Testis (tissue), 2 donors: ENCODE measurements around the gene PILRB.

Experiments
- POLR2A ChIP-seq: fragments of 450-650 bp; IDR thresholded peaks from one replicate; pipeline ENCODE4 v1.6.1; 2017; ENCODE audit warnings: antibody characterized with exemption, mild to moderate bottlenecking, moderate library complexity
- TF ChIP-seq, protein P1 (sequence below), 3 experiments: fragments of 450-650 bp in 2 of 3; fragments of 200-600 bp in 1 of 3; sonication (generic) in 1 of 3; IDR thresholded peaks; one replicate each; pipeline ENCODE4 v1.5.1; 2016 to 2019; ENCODE audit warnings: antibody characterized with exemption in 3 of 3, mild to moderate bottlenecking in 2 of 3, moderate library complexity in 1 of 3

DNA sequence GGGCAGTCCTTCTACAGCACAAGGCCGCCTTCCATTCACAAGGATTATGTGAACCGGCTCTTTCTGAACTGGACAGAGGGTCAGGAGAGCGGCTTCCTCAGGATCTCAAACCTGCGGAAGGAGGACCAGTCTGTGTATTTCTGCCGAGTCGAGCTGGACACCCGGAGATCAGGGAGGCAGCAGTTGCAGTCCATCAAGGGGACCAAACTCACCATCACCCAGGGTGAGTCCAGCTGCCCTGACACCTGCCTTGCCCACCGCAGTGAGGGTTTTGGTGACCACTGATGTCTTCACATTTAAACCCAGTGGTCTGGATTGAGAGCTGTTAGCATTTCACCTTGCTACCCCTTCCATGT lies 918 bp downstream of the PILRB start:
- TF ChIP-seq, protein P1, sequence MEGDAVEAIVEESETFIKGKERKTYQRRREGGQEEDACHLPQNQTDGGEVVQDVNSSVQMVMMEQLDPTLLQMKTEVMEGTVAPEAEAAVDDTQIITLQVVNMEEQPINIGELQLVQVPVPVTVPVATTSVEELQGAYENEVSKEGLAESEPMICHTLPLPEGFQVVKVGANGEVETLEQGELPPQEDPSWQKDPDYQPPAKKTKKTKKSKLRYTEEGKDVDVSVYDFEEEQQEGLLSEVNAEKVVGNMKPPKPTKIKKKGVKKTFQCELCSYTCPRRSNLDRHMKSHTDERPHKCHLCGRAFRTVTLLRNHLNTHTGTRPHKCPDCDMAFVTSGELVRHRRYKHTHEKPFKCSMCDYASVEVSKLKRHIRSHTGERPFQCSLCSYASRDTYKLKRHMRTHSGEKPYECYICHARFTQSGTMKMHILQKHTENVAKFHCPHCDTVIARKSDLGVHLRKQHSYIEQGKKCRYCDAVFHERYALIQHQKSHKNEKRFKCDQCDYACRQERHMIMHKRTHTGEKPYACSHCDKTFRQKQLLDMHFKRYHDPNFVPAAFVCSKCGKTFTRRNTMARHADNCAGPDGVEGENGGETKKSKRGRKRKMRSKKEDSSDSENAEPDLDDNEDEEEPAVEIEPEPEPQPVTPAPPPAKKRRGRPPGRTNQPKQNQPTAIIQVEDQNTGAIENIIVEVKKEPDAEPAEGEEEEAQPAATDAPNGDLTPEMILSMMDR (IDR thresholded peaks at IDR 0.05), result no peak
- TF ChIP-seq POLR2A, result no peak
